HepG2 (cell line): ENCODE data around the gene OSCP1. TPM values are rescaled to one million over a fixed set of nuclear protein-coding genes. Genes with fewer than 3 reads are reported as not detected.

Source experiments
- CBX5 ChIP-seq: sonication (generic); formaldehyde crosslinking; IDR thresholded peaks from 2 replicates; pipeline ENCODE4 v1.4.0; 2020; ENCODE audit warnings: missing genetic modification reagents, borderline replicate concordance
- DNMT3B ChIP-seq: conservative IDR thresholded peaks from 2 replicates; pipeline ENCODE4 v1.6.1; 2016; ENCODE audit warnings: missing biosample characterization, control low read depth
- FOSL1 ChIP-seq: sonication (generic); formaldehyde crosslinking; IDR thresholded peaks from 2 replicates; pipeline ENCODE4 v1.9.0; 2021; ENCODE audit warnings: missing genetic modification reagents, borderline replicate concordance
- GATAD1 ChIP-seq: IDR thresholded peaks from 2 replicates; pipeline ENCODE4 v1.6.1; 2016; ENCODE audit warnings: missing genetic modification reagents, missing compliant biosample characterization
- HINFP ChIP-seq: sonication (generic); formaldehyde crosslinking; IDR thresholded peaks from 2 replicates; pipeline ENCODE4 v1.4.0; 2020; ENCODE audit warnings: low read depth, mild to moderate bottlenecking, missing genetic modification reagents
- HMG20A ChIP-seq: IDR thresholded peaks from 2 replicates; pipeline ENCODE4 v1.6.1; 2016; ENCODE audit warnings: borderline replicate concordance
- HOXA5 ChIP-seq: sonication (generic); formaldehyde crosslinking; IDR thresholded peaks from 2 replicates; pipeline ENCODE4 v1.4.0; 2020; ENCODE audit warnings: missing genetic modification reagents
- PRDM15 ChIP-seq: sonication (generic); formaldehyde crosslinking; IDR thresholded peaks from 2 replicates; pipeline ENCODE4 v1.4.0; 2020; ENCODE audit warnings: missing genetic modification reagents
- RARG ChIP-seq: sonication (generic); formaldehyde crosslinking; IDR thresholded peaks from 2 replicates; pipeline ENCODE4 v1.4.0; 2020; ENCODE audit warnings: low read depth, mild to moderate bottlenecking, missing genetic modification reagents
- SP5 ChIP-seq: IDR thresholded peaks from 2 replicates; pipeline ENCODE4 v1.6.1; 2016; ENCODE audit warnings: low read depth, borderline replicate concordance
- TCF12 ChIP-seq, 2 experiments: fragments of 450-650 bp in 1 of 2; sonication (generic) in 1 of 2; formaldehyde crosslinking in 1 of 2; IDR thresholded peaks; 2 replicates each; pipeline versions ENCODE4 v1.6.1 to v1.8.0; 2017 to 2022; ENCODE audit warnings: antibody characterized with exemption in 1 of 2, mild to moderate bottlenecking in 1 of 2, missing genetic modification reagents in 1 of 2, moderate library complexity in 1 of 2
- ZBTB14 ChIP-seq: sonication (generic); formaldehyde crosslinking; IDR thresholded peaks from 2 replicates; pipeline ENCODE4 v1.4.0; 2020; ENCODE audit warnings: missing genetic modification reagents
- ZFP90 ChIP-seq: sonication (generic); formaldehyde crosslinking; IDR thresholded peaks from 2 replicates; pipeline ENCODE4 v1.8.0; 2022; ENCODE audit warnings: missing genetic modification reagents, mild to moderate bottlenecking, inconsistent platforms, borderline replicate concordance
- ZNF17 ChIP-seq: sonication (generic); formaldehyde crosslinking; IDR thresholded peaks from 2 replicates; pipeline ENCODE4 v1.5.0; 2020; ENCODE audit warnings: mild to moderate bottlenecking, missing genetic modification reagents
- ZNF430 ChIP-seq: sonication (generic); formaldehyde crosslinking; IDR thresholded peaks from 2 replicates; pipeline ENCODE4 v1.9.0; 2021; ENCODE audit warnings: mild to moderate bottlenecking, missing genetic modification reagents
- ZNF546 ChIP-seq: sonication (generic); formaldehyde crosslinking; conservative IDR thresholded peaks from 2 replicates; pipeline ENCODE4 v1.8.1; 2023; ENCODE audit warnings: mild to moderate bottlenecking, missing genetic modification reagents
- ZNF724P ChIP-seq: sonication (generic); formaldehyde crosslinking; IDR thresholded peaks from 2 replicates; pipeline ENCODE4 v1.8.0; 2022; ENCODE audit warnings: missing genetic modification reagents, borderline replicate concordance
- polyA plus RNA-seq, 8 experiments: library from polyadenylated mRNA; depleted of rRNA in 3 of 8; stranded (reverse) in 7 of 8; unstranded in 1 of 8; fragments of >200 nt; fragmentation: Illumina TruSeq in 4 of 8; extraction: Trizol in 4 of 8; gene quantifications; 2 replicates each; pipeline versions ENCODE4 v1.2.1 to v1.2.3, GENCODE V29; 2011 to 2016; ENCODE audit warnings: low read depth in 4 of 8, missing spikeins in 1 of 8, mixed read lengths in 1 of 8; ENCODE audit not compliant: insufficient read depth in 1 of 8
- total RNA-seq, 5 experiments: library from RNA; depleted of rRNA; stranded (reverse); fragments of >200 nt; fragmentation: Illumina TruSeq; extraction: Trizol; gene quantifications; 2 replicates each; pipeline ENCODE4 v1.2.3, GENCODE V29; 2016; ENCODE audit warnings: low read depth in 1 of 5
- TF ChIP-seq, protein P1 (sequence below): sonication (generic); formaldehyde crosslinking; IDR thresholded peaks from 2 replicates; pipeline ENCODE4 v1.4.0; 2020; ENCODE audit warnings: missing genetic modification reagents, mild to moderate bottlenecking, borderline replicate concordance

OSCP1 gene
- total and polyA plus RNA-seq, 2 of the 13 experiments (the other 11 are each of a cell fraction or from before 2014, with no cell fraction given) = 0.60 to 0.84 TPM

DNA sequence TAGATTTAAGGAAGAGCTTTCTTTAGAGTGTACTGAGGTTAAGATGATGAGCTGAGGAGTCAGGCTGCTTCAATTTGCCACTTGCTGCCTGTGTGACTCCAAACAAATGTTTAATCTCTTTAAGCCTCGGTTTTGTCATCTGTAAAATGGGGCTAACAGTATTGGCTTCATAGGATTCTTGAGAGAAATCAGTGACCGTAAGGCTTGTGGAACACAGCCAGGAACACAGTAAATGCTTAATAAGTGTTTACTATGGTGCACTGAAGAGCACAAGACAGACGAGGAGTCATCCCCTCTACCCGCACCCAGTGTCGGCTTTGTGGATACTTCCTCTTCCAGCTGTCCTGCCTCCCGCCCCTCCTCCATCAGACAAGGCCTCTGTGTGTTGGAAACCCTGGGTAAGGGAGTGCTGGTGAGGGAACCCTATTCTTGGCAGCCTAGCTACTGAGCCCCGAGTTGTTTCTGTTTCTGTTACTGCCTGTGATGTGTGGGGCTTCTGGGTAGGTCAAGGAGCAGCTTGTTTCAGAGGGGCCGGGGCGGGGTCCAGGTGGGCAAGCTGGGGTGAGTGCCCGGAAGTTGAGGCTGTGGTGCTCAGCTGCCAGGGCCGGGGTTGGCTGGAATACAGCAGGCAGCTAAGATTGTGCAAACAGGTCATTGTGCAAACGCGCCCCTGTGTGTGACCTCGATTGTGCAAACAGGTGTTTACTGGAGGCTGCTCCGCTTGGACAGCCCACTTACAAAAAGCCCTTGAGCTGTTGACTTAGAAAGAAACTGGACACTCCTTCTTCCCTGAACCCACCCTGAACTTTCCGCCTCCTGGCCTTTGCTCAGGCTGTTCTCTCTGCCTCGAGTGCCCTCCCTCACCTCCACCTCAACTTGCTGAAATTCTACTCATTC lies 36.4 kb upstream of the OSCP1 start (continued):
- TF ChIP-seq CBX5 = peak; percentile 90; the same call in 1 of the 2 replicates
- no peak; the same call in 1 of the 2 replicates for TF ChIP-seq HINFP (CRISPR knock-in tag)
- TF ChIP-seq, protein P1, sequence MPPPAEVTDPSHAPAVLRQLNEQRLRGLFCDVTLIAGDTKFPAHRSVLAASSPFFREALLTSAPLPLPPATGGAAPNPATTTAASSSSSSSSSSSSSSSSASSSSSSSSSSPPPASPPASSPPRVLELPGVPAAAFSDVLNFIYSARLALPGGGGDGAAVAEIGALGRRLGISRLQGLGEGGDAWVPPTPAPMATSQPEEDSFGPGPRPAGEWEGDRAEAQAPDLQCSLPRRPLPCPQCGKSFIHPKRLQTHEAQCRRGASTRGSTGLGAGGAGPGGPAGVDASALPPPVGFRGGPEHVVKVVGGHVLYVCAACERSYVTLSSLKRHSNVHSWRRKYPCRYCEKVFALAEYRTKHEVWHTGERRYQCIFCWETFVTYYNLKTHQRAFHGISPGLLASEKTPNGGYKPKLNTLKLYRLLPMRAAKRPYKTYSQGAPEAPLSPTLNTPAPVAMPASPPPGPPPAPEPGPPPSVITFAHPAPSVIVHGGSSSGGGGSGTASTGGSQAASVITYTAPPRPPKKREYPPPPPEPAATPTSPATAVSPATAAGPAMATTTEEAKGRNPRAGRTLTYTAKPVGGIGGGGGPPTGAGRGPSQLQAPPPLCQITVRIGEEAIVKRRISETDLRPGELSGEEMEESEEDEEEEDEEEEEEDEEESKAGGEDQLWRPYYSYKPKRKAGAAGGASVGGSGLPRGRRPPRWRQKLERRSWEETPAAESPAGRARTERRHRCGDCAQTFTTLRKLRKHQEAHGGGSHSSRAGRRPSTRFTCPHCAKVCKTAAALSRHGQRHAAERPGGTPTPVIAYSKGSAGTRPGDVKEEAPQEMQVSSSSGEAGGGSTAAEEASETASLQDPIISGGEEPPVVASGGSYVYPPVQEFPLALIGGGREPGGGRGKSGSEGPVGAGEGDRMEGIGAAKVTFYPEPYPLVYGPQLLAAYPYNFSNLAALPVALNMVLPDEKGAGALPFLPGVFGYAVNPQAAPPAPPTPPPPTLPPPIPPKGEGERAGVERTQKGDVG (CRISPR knock-in tag) = peak; percentile 88
- peak; percentile 93 for TF ChIP-seq HMG20A (CRISPR knock-in tag)
- TF ChIP-seq DNMT3B (CRISPR knock-in tag) = 0 out of 2 replicates have a peak, but pooled peaks have one; percentile 23
- peak; percentile 80; the same call in 1 of the 2 replicates for TF ChIP-seq ZNF724P (CRISPR knock-in tag)
- peak; percentile 63; the same call in 1 of the 2 replicates for TF ChIP-seq ZNF430 (CRISPR knock-in tag)
- TF ChIP-seq PRDM15 (CRISPR knock-in tag) = peak; percentile 78
- TF ChIP-seq ZBTB14 (CRISPR knock-in tag) = no peak
- 0 out of 2 replicates have a peak, but pooled peaks have one; percentile 27 for TF ChIP-seq ZNF546 (CRISPR knock-in tag)
- TF ChIP-seq ZFP90 (CRISPR knock-in tag) = peak; percentile 94
- 0 out of 2 replicates have a peak, but pooled peaks have one; percentile 45 for TF ChIP-seq RARG (CRISPR knock-in tag)
- TF ChIP-seq HOXA5 (CRISPR knock-in tag) = peak; percentile 98
- TF ChIP-seq SP5 (CRISPR knock-in tag) = peak; percentile 96
- no peak for TF ChIP-seq TCF12 (IDR thresholded peaks at IDR 0.05)
- TF ChIP-seq TCF12 (CRISPR knock-in tag; IDR thresholded peaks at IDR 0.05) = peak; percentile 98
- no peak for TF ChIP-seq ZNF17 (CRISPR knock-in tag)
- TF ChIP-seq GATAD1 (CRISPR knock-in tag) = peak; percentile 80
- peak; percentile 60; the same call in 1 of the 2 replicates for TF ChIP-seq FOSL1 (CRISPR knock-in tag)
